ENCODE data around the gene GALNT10. TPM values are rescaled to one million over a fixed set of nuclear protein-coding genes. Genes with fewer than 3 reads are reported as not detected.

The GALNT10 gene
- total RNA-seq, 2 experiments from 2014 or later: 12.9 to 15.2 TPM

- Mint-ChIP-seq H3K4me3 (no peak overlapping the region), H3K36me3 (ENCODE audit: low read depth) (no peaks in the 10 kb centered on the region), H3K27ac (no peak overlapping the region), H3K27me3 (no peaks in the 10 kb centered on the region), H3K4me1 (ENCODE audit: low read depth) (peaks cover 7% of the 10 kb centered on the region), H3K9me3 (no peaks in the 10 kb centered on the region)
- ChIA-PET CTCF (interaction anchor here (1.1 kb wide), 1 partner anchor 328 kb away, joined by 5 read pairs; no protein-coding TSS in a partner anchor), POLR2A (no interaction called here)
- intact Hi-C loops (cut with micrococcal nuclease): loop anchor here (10.0 kb wide), 1 partner anchor 426 kb away; no protein-coding TSS in a partner anchor
- no peak for ATAC-seq
- DNase-seq: no peak
- no peak for TF ChIP-seq CTCF (IDR thresholded peaks at IDR 0.05)
These were observed 210.1 kb downstream of the GALNT10 start for GRCh38 chr5:154400678-154401077.

- no peak for TF ChIP-seq CTCF (IDR thresholded peaks at IDR 0.05)
- H3K4me3 Mint-ChIP-seq: no peak overlapping the region
- intact Hi-C loops (cut with micrococcal nuclease): loop anchor here (10.0 kb wide), 1 partner anchor 427 kb away; no protein-coding TSS in a partner anchor
These were observed 210.8 kb downstream of the GALNT10 start for GRCh38 chr5:154401355-154401754.

GRCh38 chr5:154401931-154402330 lies 211.4 kb downstream of the GALNT10 start:
- H3K4me3 Mint-ChIP-seq: no peak overlapping the region
- DNase-seq: no peak
- H3K27ac Mint-ChIP-seq: no peak overlapping the region
- no peak for TF ChIP-seq CTCF (IDR thresholded peaks at IDR 0.05)
- ChIA-PET CTCF (no interaction called here), POLR2A (no interaction called here)
- H3K36me3 Mint-ChIP-seq (ENCODE audit: low read depth): no peaks in the 10 kb centered on the region
- H3K27me3 Mint-ChIP-seq: no peaks in the 10 kb centered on the region
- intact Hi-C loops (cut with micrococcal nuclease): loop anchor here (10.0 kb wide), 1 partner anchor 427 kb away; no protein-coding TSS in a partner anchor
- H3K9me3 Mint-ChIP-seq: no peaks in the 10 kb centered on the region
- H3K4me1 Mint-ChIP-seq (ENCODE audit: low read depth): peaks cover 7% of the 10 kb centered on the region
- ATAC-seq: no peak

More at GRCh38 chr5:154401355-154401754, 210.8 kb downstream of the GALNT10 start:
- no peak for ATAC-seq
- Mint-ChIP-seq H3K9me3 (no peaks in the 10 kb centered on the region), H3K27ac (no peak overlapping the region), H3K27me3 (no peaks in the 10 kb centered on the region), H3K36me3 (ENCODE audit: low read depth) (no peaks in the 10 kb centered on the region), H3K4me1 (ENCODE audit: low read depth) (peaks cover 7% of the 10 kb centered on the region)
- DNase-seq: no peak
- ChIA-PET CTCF (interaction anchor here (1.1 kb wide), 1 partner anchor 329 kb away, joined by 5 read pairs; no protein-coding TSS in a partner anchor), POLR2A (no interaction called here)

- Mint-ChIP-seq H3K27ac (no peak overlapping the region), H3K27me3 (no peaks in the 10 kb centered on the region), H3K36me3 (ENCODE audit: low read depth) (no peaks in the 10 kb centered on the region), H3K9me3 (no peaks in the 10 kb centered on the region), H3K4me1 (ENCODE audit: low read depth) (peaks cover 7% of the 10 kb centered on the region), H3K4me3 (no peak overlapping the region)
- no peak for TF ChIP-seq CTCF (IDR thresholded peaks at IDR 0.05)
- POLR2A ChIA-PET: interaction anchor here (1.1 kb wide), 1 partner anchor 205 kb away, joined by 4 read pairs; no protein-coding TSS in a partner anchor
- CTCF ChIA-PET: interaction anchor here (1.5 to 5.9 kb wide), 3 partner anchors 15 to 332 kb away, joined by 4 to 132 read pairs (median 31); no protein-coding TSS in a partner anchor
- ATAC-seq (no peak), DNase-seq (no peak)
- intact Hi-C loops (cut with micrococcal nuclease): loop anchor here (10.0 kb wide), 1 partner anchor 428 kb away; no protein-coding TSS in a partner anchor
These were observed 212.1 kb downstream of the GALNT10 start for GRCh38 chr5:154402611-154403010.

GRCh38 chr5:154403234-154403633 lies 212.7 kb downstream of the GALNT10 start:
- Mint-ChIP-seq H3K4me1 (ENCODE audit: low read depth) (peaks cover 7% of the 10 kb centered on the region), H3K27me3 (no peaks in the 10 kb centered on the region), H3K27ac (no peak overlapping the region), H3K9me3 (no peaks in the 10 kb centered on the region), H3K36me3 (ENCODE audit: low read depth) (no peaks in the 10 kb centered on the region), H3K4me3 (no peak overlapping the region)
- intact Hi-C loops (cut with micrococcal nuclease): loop anchor here (10.0 kb wide), 1 partner anchor 428 kb away; no protein-coding TSS in a partner anchor
- POLR2A ChIA-PET: interaction anchor here (1.1 kb wide), 1 partner anchor 205 kb away, joined by 4 read pairs; no protein-coding TSS in a partner anchor
- DNase-seq (no peak), ATAC-seq (no peak)
- CTCF ChIA-PET: interaction anchor here (1.5 to 5.9 kb wide), 3 partner anchors 16 to 332 kb away, joined by 4 to 132 read pairs (median 31); no protein-coding TSS in a partner anchor
- no peak for TF ChIP-seq CTCF (IDR thresholded peaks at IDR 0.05)

Data from activated CD8-positive, alpha-beta T cell treated with anti-CD3 and anti-CD28 coated beads for 36 hours (primary cell).